ENCODE measurements around the gene OR8J3.
"Not testable (repeated sequence)": the region's sequence is repeated elsewhere in the genome, so short reads cannot be mapped to it uniquely, and the experiment has no call there.

OR8J3 gene, protein sequence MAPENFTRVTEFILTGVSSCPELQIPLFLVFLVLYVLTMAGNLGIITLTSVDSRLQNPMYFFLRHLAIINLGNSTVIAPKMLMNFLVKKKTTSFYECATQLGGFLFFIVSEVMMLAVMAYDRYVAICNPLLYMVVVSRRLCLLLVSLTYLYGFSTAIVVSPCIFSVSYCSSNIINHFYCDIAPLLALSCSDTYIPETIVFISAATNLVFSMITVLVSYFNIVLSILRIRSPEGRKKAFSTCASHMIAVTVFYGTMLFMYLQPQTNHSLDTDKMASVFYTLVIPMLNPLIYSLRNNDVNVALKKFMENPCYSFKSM
- 0 reads per million in 3 experiments for total RNA-seq

DNA sequence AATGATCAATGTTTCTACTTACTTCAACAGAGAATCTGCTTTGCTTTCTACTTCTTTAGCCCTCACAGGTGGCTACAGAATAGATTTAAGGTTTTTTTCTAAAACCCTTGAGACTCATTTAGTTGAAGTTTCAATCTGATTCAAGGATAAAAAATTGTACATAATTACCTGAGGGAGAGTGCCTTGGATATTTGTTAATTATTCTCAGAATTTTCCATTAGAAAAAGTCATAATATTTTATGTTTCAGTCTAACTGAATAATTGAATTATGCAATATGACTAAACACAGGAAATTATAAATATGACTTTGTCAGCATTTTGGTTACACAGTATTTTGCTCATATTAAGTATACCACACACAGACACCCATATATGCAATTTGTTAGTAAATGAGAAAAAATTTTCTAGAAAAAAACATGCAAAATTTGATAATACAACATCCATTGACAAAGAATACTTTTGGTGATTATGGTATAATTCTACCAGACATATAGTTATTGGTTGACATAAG lies at the start of gene OR8J3:
TSS of gene OR8J3 (minus strand) at position 51 of the 511 bp plus-strand sequence. CDS start 2,483 bp downstream, outside the sequence.
- no peak for DNase-seq

DNA sequence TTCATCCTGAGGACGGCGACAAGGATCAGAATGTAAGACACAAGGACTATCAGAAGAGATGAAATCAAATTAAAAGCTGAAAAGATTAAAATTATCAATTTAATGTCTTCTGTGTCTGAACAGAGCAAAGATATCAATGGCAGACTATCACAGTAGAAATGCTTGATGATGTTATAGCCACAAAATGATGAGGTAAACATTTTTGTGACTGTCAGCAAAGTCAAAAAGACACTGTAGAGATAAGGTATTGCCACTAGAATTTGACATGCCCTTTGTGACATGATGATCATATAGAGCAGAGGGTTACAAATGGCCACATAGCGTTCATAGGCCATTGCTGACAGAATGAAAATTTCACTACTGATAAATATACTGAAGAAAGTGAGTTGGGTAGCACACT lies 48.6 kb upstream of the OR8J3 start:
- no peak for DNase-seq

DNA sequence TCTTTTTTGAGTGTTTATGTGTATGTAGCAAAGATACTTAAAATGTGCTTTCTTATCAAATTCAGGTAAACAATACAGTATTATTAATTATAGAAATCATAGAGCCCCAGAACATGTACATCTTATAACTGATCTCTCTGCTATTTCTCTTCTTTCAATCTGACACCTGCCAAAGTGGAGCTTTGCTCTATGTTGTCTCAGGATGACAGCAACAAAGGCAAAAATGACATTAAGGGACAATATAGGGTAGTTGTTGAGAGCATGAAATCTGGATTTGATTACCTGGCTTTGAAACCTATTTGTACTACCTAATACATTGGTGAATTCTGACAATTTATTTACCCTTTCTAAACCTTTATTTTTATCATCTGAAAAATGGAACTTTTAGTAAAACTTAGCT lies 43.5 kb upstream of the OR8J3 start:
- DNase-seq, result no peak

DNA sequence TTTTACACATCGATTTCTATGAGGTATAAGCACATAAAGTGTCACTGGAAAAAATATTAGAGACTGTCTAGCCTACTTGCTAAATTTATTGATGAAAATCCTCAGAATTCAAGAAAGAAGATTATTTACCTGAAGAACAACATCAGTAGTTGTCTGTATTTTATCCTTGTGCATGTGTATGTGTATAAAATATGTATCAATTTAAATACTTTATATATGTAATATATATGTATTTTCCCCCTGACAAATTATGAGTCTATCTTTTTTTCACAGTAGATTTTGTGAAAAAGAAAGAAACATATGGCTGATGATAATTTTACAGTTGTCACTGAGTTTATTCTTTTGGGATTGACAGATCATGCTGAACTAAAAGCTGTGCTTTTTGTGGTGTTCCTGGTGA lies 36.3 kb upstream of the OR8J3 start, which contains the start of gene OR5J2:
TSS of gene OR5J2 (plus strand) at position 301 of the 400 bp plus-strand sequence. CDS start at position 301, 0 bp downstream.
- no peak for DNase-seq

DNA sequence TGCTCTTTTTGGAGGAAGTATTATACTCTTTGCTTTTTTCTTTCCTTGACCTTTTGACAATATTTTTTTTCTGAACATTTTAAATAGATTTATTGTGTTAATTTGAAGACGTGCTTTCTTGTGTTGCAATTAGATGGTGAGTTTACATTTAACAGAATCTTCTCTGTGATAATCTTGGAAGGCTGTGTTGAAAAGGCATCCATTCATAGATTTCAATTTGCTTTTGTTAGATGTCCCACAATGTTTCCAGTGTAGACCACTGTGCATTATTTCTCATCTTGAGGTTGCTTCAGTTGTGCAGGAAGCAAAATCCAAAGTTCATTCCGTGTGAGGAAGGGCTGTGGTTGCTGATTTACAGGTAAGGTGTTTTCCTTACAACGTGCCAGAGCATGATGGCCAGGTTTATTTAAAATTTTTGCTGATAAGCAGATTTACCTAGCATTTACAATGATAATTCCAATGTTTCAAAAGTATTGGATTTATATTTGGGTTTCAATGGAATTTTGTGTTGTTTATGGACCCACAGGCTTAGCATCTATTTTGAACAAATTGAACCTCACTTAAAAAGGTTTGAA lies 32.3 kb upstream of the OR8J3 start:
- DNase-seq, result no peak

DNA sequence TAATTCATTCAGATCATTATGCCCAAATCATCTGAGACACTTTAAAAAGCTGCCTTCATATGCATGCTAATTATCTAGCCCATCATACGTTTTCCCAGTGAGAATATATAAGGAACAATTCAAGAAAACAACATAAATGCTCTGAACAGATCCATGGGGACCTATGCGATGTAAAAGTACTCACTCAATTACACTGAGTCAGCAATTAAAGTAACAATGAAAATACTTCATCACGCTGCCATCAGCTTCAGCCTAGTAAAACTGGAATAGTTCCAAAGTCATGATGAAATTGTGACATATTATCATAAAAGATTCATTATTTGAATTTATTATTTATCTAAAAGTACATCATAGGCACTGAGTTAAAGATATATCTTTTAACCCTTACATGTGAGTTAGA lies 23.8 kb upstream of the OR8J3 start:
- DNase-seq, result no peak

DNA sequence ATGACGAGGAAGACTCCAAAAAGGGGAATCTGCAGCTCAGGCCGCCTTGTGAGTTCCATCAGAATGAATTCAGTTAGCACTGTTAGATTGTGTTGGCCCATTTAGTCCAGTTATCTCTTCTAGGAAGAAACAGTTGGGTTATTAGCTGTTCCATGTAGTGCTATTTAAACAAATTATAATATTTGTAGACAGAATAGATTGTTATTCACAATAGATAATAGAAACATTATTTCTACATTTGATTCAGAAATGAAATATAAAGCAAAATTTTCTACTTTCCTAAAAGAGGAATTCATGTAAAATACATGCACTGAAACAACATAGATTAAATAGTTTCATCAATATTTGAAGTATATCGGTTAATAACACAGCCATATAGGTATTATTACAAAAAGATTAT lies 20.2 kb upstream of the OR8J3 start, which contains the start of gene OR8K5:
TSS of gene OR8K5 (minus strand) at position 101 of the 400 bp plus-strand sequence. CDS start at position 101, 0 bp downstream.
- DNase-seq, result no peak

DNA sequence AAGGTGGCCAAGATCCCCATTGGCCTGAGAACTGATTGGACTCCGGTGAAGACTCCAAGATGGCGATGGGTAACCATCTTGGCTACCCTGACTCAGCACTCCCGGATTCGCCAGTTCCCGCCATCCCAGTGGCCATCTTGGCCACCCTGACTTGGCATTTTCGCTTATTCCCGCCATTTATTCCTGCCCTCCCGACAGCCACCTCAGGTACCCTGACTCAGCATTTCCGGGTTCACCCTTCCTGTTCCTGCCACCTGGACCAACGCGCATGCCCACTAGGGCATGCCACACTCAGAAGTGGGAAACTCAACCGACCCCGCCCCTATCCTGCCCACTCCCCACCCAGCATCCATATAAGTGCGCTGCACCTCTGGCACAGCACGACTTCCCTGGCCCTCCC lies 12.3 kb upstream of the OR8J3 start:
- DNase-seq, result no peak

DNA sequence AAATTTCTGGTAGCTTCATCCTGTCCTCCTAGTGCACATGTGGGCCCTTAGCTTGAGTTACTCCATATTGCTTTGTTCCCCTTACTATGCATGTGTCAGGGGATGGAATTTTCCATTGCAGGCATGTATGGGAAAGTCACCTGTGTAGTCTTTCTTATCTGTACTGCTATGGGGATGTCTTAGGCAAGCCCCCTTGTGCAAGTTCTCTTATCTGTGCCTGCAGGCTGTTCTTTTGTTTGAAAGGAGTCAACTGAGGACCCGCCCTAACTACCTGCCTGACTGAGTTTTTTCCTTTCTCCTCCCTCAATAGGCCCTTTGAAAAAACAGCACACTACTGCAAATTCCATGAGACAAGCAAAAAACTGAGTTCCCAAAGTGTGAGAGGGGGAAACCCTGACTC lies 11.4 kb upstream of the OR8J3 start:
- DNase-seq, result no peak

DNA sequence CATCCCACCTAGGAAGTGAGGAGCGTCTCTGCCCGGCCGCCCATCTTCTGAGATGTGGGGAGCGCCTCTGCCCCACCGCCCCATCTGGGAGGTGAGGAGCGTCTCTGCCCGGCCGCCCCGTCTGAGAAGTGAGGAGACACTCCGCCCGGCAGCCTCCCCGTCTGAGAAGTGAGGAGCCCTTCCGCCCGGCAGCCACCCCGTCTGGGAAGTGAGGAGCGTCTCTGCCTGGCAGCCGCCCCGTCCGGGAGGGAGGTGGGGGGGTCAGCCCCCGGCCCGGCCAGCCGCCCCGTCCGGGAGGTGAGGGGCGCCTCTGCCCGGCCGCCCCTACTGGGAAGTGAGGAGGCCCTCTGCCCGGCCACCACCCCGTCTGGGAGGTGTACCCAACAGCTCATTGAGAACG lies 3.7 kb upstream of the OR8J3 start:
- DNase-seq, result not testable (repeated sequence)

DNA sequence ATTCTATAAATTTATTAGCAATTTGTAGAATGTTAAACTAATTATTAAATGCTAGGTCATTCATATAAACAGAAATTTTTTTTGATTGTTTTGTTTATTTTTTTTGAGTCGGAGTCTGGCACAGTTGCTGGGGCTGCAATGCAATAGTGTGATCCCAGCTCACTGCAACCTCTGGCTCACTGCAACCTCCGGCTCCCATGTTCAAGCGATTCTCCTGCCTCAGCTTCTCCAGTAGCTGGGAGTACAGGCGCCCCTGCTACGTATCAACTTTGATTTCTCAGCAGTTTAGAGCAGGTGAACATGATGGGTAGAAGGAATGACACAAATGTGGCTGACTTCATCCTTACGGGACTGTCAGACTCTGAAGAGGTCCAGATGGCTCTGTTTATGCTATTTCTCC lies 17.9 kb downstream of the OR8J3 start, which contains the start of gene OR8H3:
TSS of gene OR8H3 (plus strand) at position 301 of the 400 bp plus-strand sequence. CDS start at position 301, 0 bp downstream.
- DNase-seq, result no peak

DNA sequence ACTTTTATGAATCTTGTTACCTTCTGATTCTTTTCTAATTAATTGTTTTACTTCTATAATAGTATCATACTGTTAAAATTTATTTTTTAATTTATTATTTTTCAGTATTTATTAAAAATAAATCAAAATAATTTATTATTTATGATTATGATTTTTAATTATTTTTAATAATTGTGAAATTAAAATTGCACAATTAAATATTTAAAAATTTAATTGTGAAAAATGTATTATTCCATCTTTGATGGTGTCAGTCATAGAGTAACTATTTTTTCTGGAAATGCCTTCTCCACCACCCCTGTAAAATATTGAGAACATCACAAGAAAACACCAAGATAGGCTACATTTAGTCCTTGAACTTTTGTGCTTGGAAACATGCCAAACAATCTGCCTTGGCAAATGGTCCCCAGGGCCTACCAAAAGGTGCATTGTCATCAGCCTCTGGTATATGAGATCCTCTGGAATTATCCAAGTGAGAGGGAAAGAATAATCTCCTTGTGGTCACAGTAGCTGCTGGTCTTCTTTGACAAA lies 36.7 kb downstream of the OR8J3 start, which contains the start of gene OR8H2:
TSS of gene OR8H2 (plus strand) at position 478 of the 528 bp plus-strand sequence. CDS start 1,356 bp downstream, outside the sequence.
- no peak for DNase-seq

DNA sequence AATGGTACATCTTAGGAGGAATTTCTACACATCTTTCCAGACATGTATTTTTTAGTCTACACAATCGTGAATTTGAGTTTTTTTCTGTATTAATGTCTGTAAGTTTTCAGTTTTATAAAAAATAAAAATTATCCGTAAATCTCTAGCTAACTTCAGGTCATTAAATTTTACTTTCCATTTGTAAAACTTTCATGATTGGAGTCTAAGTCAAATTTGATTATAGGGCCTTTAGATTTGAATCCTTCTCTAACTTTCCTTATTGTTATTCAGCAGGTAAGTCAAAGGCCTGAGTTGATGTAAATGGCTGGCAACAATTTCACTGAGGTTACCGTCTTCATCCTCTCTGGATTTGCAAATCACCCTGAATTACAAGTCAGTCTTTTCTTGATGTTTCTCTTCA lies 47.0 kb downstream of the OR8J3 start, which contains the start of gene OR8I2:
TSS of gene OR8I2 (plus strand) at position 301 of the 400 bp plus-strand sequence. CDS start at position 301, 0 bp downstream.
- DNase-seq, result no peak

DNA sequence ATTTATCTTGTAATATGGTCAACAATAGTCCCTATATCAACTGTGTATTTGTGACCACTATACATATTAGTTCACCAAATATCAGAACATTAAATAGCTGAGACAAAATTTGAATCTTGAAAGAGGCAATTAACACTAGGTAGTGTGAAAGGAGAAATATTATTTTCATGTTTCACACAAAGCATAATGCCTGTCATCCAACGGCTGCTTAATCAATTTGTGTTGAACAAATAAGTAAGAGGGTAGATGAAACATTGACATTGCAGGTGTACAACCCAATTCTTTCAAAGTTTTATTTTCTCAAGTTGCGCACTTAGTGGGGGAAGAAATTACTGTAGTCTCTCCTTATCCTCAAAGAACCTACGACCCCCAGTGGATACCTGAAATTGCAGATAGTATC lies 50.3 kb downstream of the OR8J3 start:
- no peak for DNase-seq
